AG20443 (cell line): ENCODE measurements around the gene STXBP4.

Experiments used
- DNase-seq: peaks from one replicate; pipeline ENCODE4 v3.0.0; 2012; ENCODE audit warnings: low spot score, mixed read lengths

The STXBP4 gene

GRCh38 chr17:54969658-54970572 is 1.4 kb downstream of the STXBP4 start:
- DNase-seq, result no peak

GRCh38 chr17:54971147-54971546 is 2.6 kb downstream of the STXBP4 start:
- no peak for DNase-seq

- no peak for DNase-seq
These were observed 3.3 kb downstream of the STXBP4 start for GRCh38 chr17:54971901-54972300.

GRCh38 chr17:54972406-54973138 is 4.0 kb downstream of the STXBP4 start:
- no peak for DNase-seq

- no peak for DNase-seq
These were observed 6.2 kb downstream of the STXBP4 start for GRCh38 chr17:54974759-54975158.

GRCh38 chr17:54976316-54976715 is 7.8 kb downstream of the STXBP4 start:
- DNase-seq, result no peak

- no peak for DNase-seq
These were observed 9.2 kb downstream of the STXBP4 start for GRCh38 chr17:54977744-54978143.

- DNase-seq, result no peak
These were observed 11.1 kb downstream of the STXBP4 start for GRCh38 chr17:54979657-54980056.

GRCh38 chr17:54980375-54980774 is 11.8 kb downstream of the STXBP4 start:
- DNase-seq, result no peak

GRCh38 chr17:54982399-54982798 is 13.8 kb downstream of the STXBP4 start:
- DNase-seq, result no peak

GRCh38 chr17:54983260-54983659 is 14.7 kb downstream of the STXBP4 start:
- no peak for DNase-seq

GRCh38 chr17:54985476-54985875 is 16.9 kb downstream of the STXBP4 start:
- no peak for DNase-seq

GRCh38 chr17:54990118-54990517 is 21.6 kb downstream of the STXBP4 start:
- no peak for DNase-seq

GRCh38 chr17:54991567-54991966 is 23.0 kb downstream of the STXBP4 start:
- no peak for DNase-seq

GRCh38 chr17:54992797-54993639 is 24.5 kb downstream of the STXBP4 start:
- DNase-seq, result peak; percentile 39

- no peak for DNase-seq
These were observed 27.9 kb downstream of the STXBP4 start for GRCh38 chr17:54996441-54996840.

- no peak for DNase-seq
These were observed 33.9 kb downstream of the STXBP4 start for GRCh38 chr17:55002458-55002857.

GRCh38 chr17:55004484-55004883 is 35.9 kb downstream of the STXBP4 start:
- no peak for DNase-seq

GRCh38 chr17:55005520-55005919 is 37.0 kb downstream of the STXBP4 start:
- peak; percentile 11 for DNase-seq

- no peak for DNase-seq
These were observed 55.1 kb downstream of the STXBP4 start for GRCh38 chr17:55023626-55024025.

GRCh38 chr17:55037828-55038227 is 69.3 kb downstream of the STXBP4 start:
- no peak for DNase-seq

- DNase-seq, result no peak
These were observed 69.7 kb downstream of the STXBP4 start for GRCh38 chr17:55038291-55038690.
